GM21619 (cell line): ENCODE measurements around the gene DEFB125.

Source experiments
- ATAC-seq: cut with Tn5 transposase; IDR thresholded peaks from one replicate; pipeline ENCODE4 v1.9.1; 2021; ENCODE audit not compliant: unreplicated experiment

The DEFB125 gene

DNA sequence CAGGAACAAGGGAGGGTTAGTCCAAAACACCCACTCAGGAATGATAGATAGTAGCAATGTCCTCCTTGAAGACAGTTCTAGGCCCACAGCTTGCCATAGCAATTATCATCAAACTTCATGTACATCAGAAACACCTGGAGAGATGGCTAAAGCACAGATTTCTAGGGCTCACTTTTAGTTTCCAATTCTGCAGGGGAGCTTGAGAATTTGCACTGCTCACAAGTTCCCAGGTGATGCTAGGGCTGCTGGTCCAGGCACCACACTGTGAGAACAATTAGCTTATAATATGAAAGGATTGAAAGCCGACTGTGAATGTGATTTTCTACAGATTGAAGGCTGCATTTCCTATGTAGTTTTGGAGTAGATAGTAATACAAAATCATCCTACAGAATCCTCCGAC, 58.4 kb downstream of the DEFB125 start:
- ATAC-seq, result no peak
